IMR-90 (cell line): ENCODE measurements around the gene DYNC2LI1. TPM values are rescaled to one million over a fixed set of nuclear protein-coding genes. Genes with fewer than 3 reads are reported as not detected.
A peak's percentile ranks its signal among the peaks of the same experiment; 100 is the strongest.

Experiments used
- ATAC-seq: fragments of 200-7000 bp; cut with Tn5 transposase; 2 replicates; pipeline ENCODE4 v1.9.1; 2020; ENCODE audit warnings: low read depth, mild to moderate bottlenecking, moderate library complexity
- BruUV-seq: library from RNA; stranded (reverse); fragments of 400-500 nt; replicated peaks from 2 replicates; lab custom pipeline; 2021; lab: Mats Ljungman, UMichigan
- CTCF ChIA-PET: fragments of 300-600 bp; formaldehyde crosslinking; extraction: SDS; loops from one replicate; lab custom pipeline; 2021; ENCODE audit warnings: antibody characterized with exemption; lab: Yijun Ruan, JAX
- POLR2A ChIA-PET: fragments of 300-600 bp; sonication (Branson Sonifier 250); formaldehyde crosslinking; loops from one replicate; lab custom pipeline; 2022; ENCODE audit warnings: antibody characterized with exemption; ENCODE audit not compliant: unreplicated experiment; lab: Charles Lee
- DNase-seq: peaks from one replicate; pipeline ENCODE4 v3.0.0; 2013
- H2AFZ ChIP-seq: replicated peaks from 2 replicates; pipeline ENCODE3; 2013; ENCODE audit warnings: low read length, mild to moderate bottlenecking; ENCODE audit not compliant: poor library complexity
- H2AK5ac ChIP-seq: 2 replicates; pipeline ENCODE4 v1.6.1; 2013; ENCODE audit warnings: low read depth, low read length, inconsistent platforms
- H2AK9ac ChIP-seq: replicated peaks from 2 replicates; pipeline ENCODE3; 2013; ENCODE audit warnings: mild to moderate bottlenecking, low read depth, low read length, moderate library complexity; ENCODE audit not compliant: poor library complexity
- H2BK120ac ChIP-seq: 2 replicates; pipeline ENCODE4 v1.6.1; 2013; ENCODE audit warnings: low read depth, low read length, inconsistent platforms
- H2BK15ac ChIP-seq: 3 replicates; pipeline ENCODE4 v1.6.1; 2013; ENCODE audit warnings: low read depth, low read length, inconsistent platforms
- H2BK20ac ChIP-seq: 2 replicates; pipeline ENCODE4 v1.6.1; 2013; ENCODE audit warnings: low read depth, mild to moderate bottlenecking, inconsistent platforms, low read length, moderate library complexity
- H2BK5ac ChIP-seq: 2 replicates; pipeline ENCODE4 v1.6.1; 2013; ENCODE audit warnings: mild to moderate bottlenecking, low read depth, low read length, inconsistent platforms; ENCODE audit not compliant: poor library complexity, severe bottlenecking
- H3K14ac ChIP-seq: replicated peaks from 2 replicates; pipeline ENCODE4 v1.6.1; 2013; ENCODE audit warnings: low read depth, low read length, inconsistent platforms
- H3K18ac ChIP-seq: 2 replicates; pipeline ENCODE4 v1.6.1; 2013; ENCODE audit warnings: low read depth, low read length, control low read depth
- H3K23ac ChIP-seq: 2 replicates; pipeline ENCODE4 v1.6.1; 2013; ENCODE audit warnings: low read depth, low read length, inconsistent platforms
- H3K27ac ChIP-seq: 2 replicates; pipeline ENCODE4 v1.5.1; 2013; ENCODE audit warnings: mild to moderate bottlenecking, control low read depth, low read length; ENCODE audit not compliant: insufficient read depth
- H3K27me3 ChIP-seq: 2 replicates; pipeline ENCODE4 v1.6.1; 2013; ENCODE audit warnings: low read length; ENCODE audit not compliant: control insufficient read depth, insufficient read depth
- H3K36me3 ChIP-seq: 2 replicates; pipeline ENCODE4 v1.6.1; 2013; ENCODE audit warnings: low read length, mixed read lengths; ENCODE audit not compliant: control insufficient read depth, insufficient read depth
- H3K4ac ChIP-seq: 2 replicates; pipeline ENCODE4 v1.6.1; 2013; ENCODE audit warnings: low read depth, low read length, inconsistent platforms
- H3K4me1 ChIP-seq: 2 replicates; pipeline ENCODE4 v1.6.1; 2013; ENCODE audit warnings: low read length, mixed read lengths; ENCODE audit not compliant: control insufficient read depth, insufficient read depth
- H3K4me2 ChIP-seq: 2 replicates; pipeline ENCODE4 v1.6.1; 2013; ENCODE audit warnings: low read depth, mild to moderate bottlenecking, control low read depth, low read length, moderate library complexity
- H3K4me3 ChIP-seq: 2 replicates; pipeline ENCODE4 v1.5.1; 2013; ENCODE audit warnings: low read depth, mild to moderate bottlenecking, control low read depth, low read length, moderate library complexity; ENCODE audit not compliant: insufficient read depth
- H3K56ac ChIP-seq: 2 replicates; pipeline ENCODE4 v1.6.1; 2013; ENCODE audit warnings: low read length, inconsistent platforms; ENCODE audit not compliant: insufficient read depth; ENCODE audit errors: extremely low read depth
- H3K79me1 ChIP-seq, 2 experiments: 2 replicates each; pipeline ENCODE4 v1.6.1; 2013; ENCODE audit warnings: low read length in 2 of 2, inconsistent platforms in 1 of 2, low read depth in 1 of 2
- H3K9ac ChIP-seq: 2 replicates; pipeline ENCODE4 v1.6.1; 2013; ENCODE audit warnings: low read depth, low read length, control low read depth
- H3K9me1 ChIP-seq: 2 replicates; pipeline ENCODE4 v1.6.1; 2013; ENCODE audit warnings: low read length, inconsistent platforms; ENCODE audit not compliant: insufficient read depth
- H3K9me3 ChIP-seq: 2 replicates; pipeline ENCODE4 v1.6.1; 2013; ENCODE audit warnings: low read length; ENCODE audit not compliant: control insufficient read depth, insufficient read depth
- H4K20me1 ChIP-seq: 2 replicates; pipeline ENCODE4 v1.6.1; 2013; ENCODE audit warnings: low read length, inconsistent platforms; ENCODE audit not compliant: insufficient read depth
- H4K5ac ChIP-seq: 2 replicates; pipeline ENCODE4 v1.6.1; 2013; ENCODE audit warnings: mild to moderate bottlenecking, low read depth, low read length, control low read depth
- H4K8ac ChIP-seq, 2 experiments: 2 replicates each; pipeline ENCODE4 v1.6.1; 2013; ENCODE audit warnings: low read depth in 2 of 2, low read length in 2 of 2, control low read depth in 1 of 2, inconsistent platforms in 1 of 2
- H4K91ac ChIP-seq: 2 replicates; pipeline ENCODE4 v1.6.1; 2013; ENCODE audit warnings: low read depth, low read length, inconsistent platforms; ENCODE audit not compliant: insufficient read depth
- BHLHE40 ChIP-seq: fragments of 150-350 bp; IDR thresholded peaks from 2 replicates; pipeline ENCODE4 v1.6.1; 2016; ENCODE audit warnings: mild to moderate bottlenecking, low read depth, low read length
- CEBPB ChIP-seq: IDR thresholded peaks from 2 replicates; pipeline ENCODE4 v1.6.1; 2012; ENCODE audit warnings: low read depth, low read length, improper control_type of control experiment
- CHD1 ChIP-seq: IDR thresholded peaks from 2 replicates; pipeline ENCODE4 v1.6.1; 2012; ENCODE audit warnings: low read depth, low read length, improper control_type of control experiment
- CTCF ChIP-seq: conservative IDR thresholded peaks from 2 replicates; pipeline ENCODE4 v1.5.1; 2012; ENCODE audit warnings: mild to moderate bottlenecking, low read depth, low read length, improper control_type of control experiment
- ELK1 ChIP-seq: fragments of 150-350 bp; IDR thresholded peaks from 2 replicates; pipeline ENCODE4 v1.6.1; 2016; ENCODE audit warnings: low read depth, mild to moderate bottlenecking, low read length, moderate library complexity, borderline replicate concordance
- FOS ChIP-seq: fragments of 150-350 bp; IDR thresholded peaks from 2 replicates; pipeline ENCODE4 v1.6.1; 2016; ENCODE audit warnings: low read depth, low read length
- MAFK ChIP-seq: IDR thresholded peaks from 2 replicates; pipeline ENCODE4 v1.6.1; 2012; ENCODE audit warnings: low read depth, low read length, improper control_type of control experiment
- MAZ ChIP-seq: IDR thresholded peaks from 2 replicates; pipeline ENCODE4 v1.6.1; 2012; ENCODE audit warnings: low read depth, mild to moderate bottlenecking, low read length, improper control_type of control experiment, moderate library complexity, borderline replicate concordance
- MXI1 ChIP-seq: IDR thresholded peaks from 2 replicates; pipeline ENCODE4 v1.6.1; 2012; ENCODE audit warnings: low read depth, mild to moderate bottlenecking, low read length, moderate library complexity, borderline replicate concordance
- NFE2L2 ChIP-seq: fragments of 150-350 bp; IDR thresholded peaks from 2 replicates; pipeline ENCODE4 v1.6.1; 2016; ENCODE audit warnings: low read depth, mild to moderate bottlenecking, low read length
- POLR2A ChIP-seq: IDR thresholded peaks from 2 replicates; pipeline ENCODE4 v1.6.1; 2012; ENCODE audit warnings: mild to moderate bottlenecking, low read depth, low read length
- RAD21 ChIP-seq: IDR thresholded peaks from 2 replicates; pipeline ENCODE4 v1.6.1; 2012; ENCODE audit warnings: low read length, improper control_type of control experiment
- RCOR1 ChIP-seq: IDR thresholded peaks from 2 replicates; pipeline ENCODE4 v1.6.1; 2012; ENCODE audit warnings: mild to moderate bottlenecking, low read length, improper control_type of control experiment; ENCODE audit not compliant: insufficient replicate concordance
- RFX5 ChIP-seq: IDR thresholded peaks from 2 replicates; pipeline ENCODE4 v1.8.0; 2012; ENCODE audit warnings: low read depth, mild to moderate bottlenecking, low read length, moderate library complexity
- SMC3 ChIP-seq: fragments of 150-350 bp; IDR thresholded peaks from 2 replicates; pipeline ENCODE4 v1.6.1; 2016; ENCODE audit warnings: low read depth, mild to moderate bottlenecking, antibody characterized with exemption, low read length, moderate library complexity
- USF2 ChIP-seq: fragments of 150-350 bp; IDR thresholded peaks from 2 replicates; pipeline ENCODE4 v1.6.1; 2017; ENCODE audit warnings: mild to moderate bottlenecking, antibody characterized with exemption, low read length, low read depth
- WGBS, 2 experiments: methylation state at CpG; one replicate each; pipeline versions ENCODE4 v1.1.5 to v1.1.7; 2013; ENCODE audit warnings: missing lambda C conversion rate in 2 of 2; ENCODE audit not compliant: insufficient read length in 1 of 2; ENCODE audit errors: extremely low coverage in 2 of 2; 5-methylcytosine and 5-hydroxymethylcytosine counted together
- dilution Hi-C: fragments of 300-500 bp; cut with HindIII; formaldehyde crosslinking; loops from one replicate; pipeline ENCODE4 v1.14.3; 2018; ENCODE audit warnings: low sequenced_read_pairs; ENCODE audit not compliant: unreplicated experiment
- in situ Hi-C: fragments of 300-500 bp; cut with MboI; formaldehyde crosslinking; loops from 3 replicates; pipeline ENCODE4 v1.14.3; 2019; ENCODE audit warnings: low sequenced_read_pairs, inconsistent platforms, mixed read lengths
- intact Hi-C: fragments of 100-400 bp; cut with micrococcal nuclease; formaldehyde crosslinking; loops from 2 replicates; pipeline ENCODE4 v1.10.0; 2022
- polyA plus RNA-seq, 3 experiments: library from polyadenylated mRNA; depleted of rRNA; stranded (reverse); fragments of >200 nt; gene quantifications; 2 replicates each; pipeline ENCODE4 v1.2.3, GENCODE V29; 2012; ENCODE audit warnings: low replicate concordance in 1 of 3
- total RNA-seq: library from RNA; depleted of rRNA; stranded (reverse); fragments of >200 nt; gene quantifications from 2 replicates; pipeline ENCODE4 v1.2.3, GENCODE V29; 2012

DYNC2LI1 gene
- total and polyA plus RNA-seq, 2 of the 4 experiments (the other 2 are of a cell fraction) = 5.2 to 10.4 TPM

GRCh38 chr2:43764086-43764705 is 9.6 kb upstream of the DYNC2LI1 start:
- Histone ChIP-seq H2BK5ac (no peak overlapping the region), H3K23ac (no peak overlapping the region), H2AK9ac (no peak overlapping the region), H4K5ac (no peak overlapping the region), H3K4me2 (no peak overlapping the region), H3K79me1 (no peaks in the 10 kb centered on the region), H2BK20ac (no peak overlapping the region), H3K36me3 (peaks cover 3% of the 10 kb centered on the region), H3K27ac (no peak overlapping the region; the same call in 1 of the 2 replicates), H4K20me1 (no peaks in the 10 kb centered on the region), H2BK15ac (no peak overlapping the region), H3K4ac (no peak overlapping the region), H3K27me3 (no peaks in the 10 kb centered on the region), H3K9me1 (no peaks in the 10 kb centered on the region; the same call in 1 of the 2 replicates), H3K56ac (no peak overlapping the region), H3K4me3 (no peak overlapping the region), H4K8ac (no peak overlapping the region), H2AK5ac (no peak overlapping the region), H3K18ac (no peak overlapping the region), H3K9me3 (no peaks in the 10 kb centered on the region), H3K9ac (no peak overlapping the region), H4K91ac (no peak overlapping the region), H2AFZ (no peak overlapping the region), H2BK120ac (no peak overlapping the region), H3K4me1 (peaks cover 2% of the 10 kb centered on the region), H3K14ac (no peak overlapping the region)
- WGBS, 2 experiments = no CpG with 5 or more reads among the region's 1 CpG
- TF ChIP-seq BHLHE40 (no peak), MAFK (no peak), CTCF (no peak), RFX5 (no peak), ELK1 (no peak), SMC3 (no peak), POLR2A (no peak), CEBPB (no peak), RCOR1 (no peak), MAZ (no peak), FOS (no peak), RAD21 (no peak), NFE2L2 (no peak), USF2 (no peak), CHD1 (no peak), MXI1 (no peak)
- dilution Hi-C loops (no loop called here), intact Hi-C loops (no loop called here), in situ Hi-C loops (no loop called here)
- POLR2A ChIA-PET = no interaction called here
- DNase-seq (peak; percentile 16), ATAC-seq (peak; percentile 69)
- CTCF ChIA-PET = no interaction called here
- no TSS peak for BruUV-seq
